GM19043 (cell line): ENCODE results near the gene NCEH1.
"Not testable (repeated sequence)": the region's sequence is repeated elsewhere in the genome, so short reads cannot be mapped to it uniquely, and the experiment has no call there.

Experiments used
- ATAC-seq: cut with Tn5 transposase; IDR thresholded peaks from one replicate; pipeline ENCODE4 v1.9.1; 2021; ENCODE audit warnings: low read depth; ENCODE audit not compliant: unreplicated experiment

The NCEH1 gene

DNA sequence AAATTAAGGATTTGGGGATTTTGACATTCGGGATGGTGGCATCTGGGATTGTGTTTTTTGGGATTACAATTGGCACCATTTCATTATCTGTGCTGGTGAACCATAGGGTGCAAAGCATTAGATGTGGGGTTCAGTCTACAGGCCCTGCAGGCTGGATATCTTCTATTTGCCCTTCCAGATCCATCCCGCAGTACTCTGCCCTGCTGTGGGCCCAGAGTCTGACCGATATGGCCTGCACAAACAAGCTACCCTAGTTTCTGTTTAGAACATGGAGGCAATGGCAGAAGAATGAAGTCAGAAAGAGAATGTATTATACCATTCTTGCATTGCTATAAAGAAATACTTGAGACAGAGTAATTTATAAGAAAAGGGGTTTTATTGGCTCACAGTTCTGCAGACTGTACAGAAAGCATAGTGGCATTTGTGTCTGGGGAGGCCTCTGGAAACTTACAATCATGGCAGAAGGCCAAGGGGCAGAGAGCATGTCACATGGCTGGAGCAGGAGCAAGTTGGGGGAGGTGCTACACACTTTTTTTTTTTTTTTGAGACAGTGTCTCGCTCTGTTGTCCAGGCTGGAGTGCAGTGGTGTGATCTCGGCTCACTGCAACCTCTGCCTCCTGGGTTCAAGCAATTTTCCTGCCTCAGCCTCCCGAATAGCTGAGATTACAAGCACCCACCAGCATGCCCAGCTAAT lies 93.7 kb downstream of the NCEH1 start:
- no peak for ATAC-seq

DNA sequence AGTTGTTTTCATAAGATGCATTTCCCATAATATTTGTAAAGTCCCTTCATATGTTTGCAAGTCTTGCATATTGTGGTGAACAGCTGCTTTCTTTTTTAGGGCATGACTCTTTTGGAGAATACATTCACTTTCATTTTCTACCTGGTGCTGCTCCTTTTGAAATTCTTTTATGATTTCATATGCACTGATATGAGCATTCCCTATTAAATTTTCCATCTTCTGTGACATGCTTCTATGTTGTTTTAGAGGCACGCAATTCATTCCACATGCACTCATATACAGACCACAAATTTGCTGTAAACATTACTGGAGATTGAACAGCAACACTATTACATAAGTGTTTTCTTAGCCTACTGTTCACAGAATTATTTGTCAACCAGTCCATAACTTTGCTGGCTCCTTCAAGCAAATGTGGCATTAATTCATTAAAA lies 94.8 kb downstream of the NCEH1 start:
- peak; percentile 60 for ATAC-seq

DNA sequence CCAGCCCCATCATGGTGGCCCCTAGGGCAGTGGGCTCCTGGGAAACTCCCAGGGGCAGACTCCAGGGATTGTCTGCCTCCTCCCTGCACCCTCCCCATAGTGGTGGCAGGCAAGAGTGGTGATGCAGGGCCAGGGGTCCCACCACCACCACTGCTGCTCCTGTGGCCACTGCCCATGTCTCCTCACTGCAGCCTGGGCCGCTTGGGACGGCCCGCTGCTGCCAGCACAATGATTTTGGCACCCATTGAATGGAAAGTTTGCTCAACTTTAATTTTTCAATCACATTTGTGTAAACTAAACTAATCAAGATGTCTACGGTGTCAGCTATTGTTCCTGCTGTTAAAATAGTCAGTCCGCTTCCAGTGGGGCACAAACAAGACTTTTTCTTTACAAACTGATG lies 95.6 kb downstream of the NCEH1 start:
- ATAC-seq, result no peak

DNA sequence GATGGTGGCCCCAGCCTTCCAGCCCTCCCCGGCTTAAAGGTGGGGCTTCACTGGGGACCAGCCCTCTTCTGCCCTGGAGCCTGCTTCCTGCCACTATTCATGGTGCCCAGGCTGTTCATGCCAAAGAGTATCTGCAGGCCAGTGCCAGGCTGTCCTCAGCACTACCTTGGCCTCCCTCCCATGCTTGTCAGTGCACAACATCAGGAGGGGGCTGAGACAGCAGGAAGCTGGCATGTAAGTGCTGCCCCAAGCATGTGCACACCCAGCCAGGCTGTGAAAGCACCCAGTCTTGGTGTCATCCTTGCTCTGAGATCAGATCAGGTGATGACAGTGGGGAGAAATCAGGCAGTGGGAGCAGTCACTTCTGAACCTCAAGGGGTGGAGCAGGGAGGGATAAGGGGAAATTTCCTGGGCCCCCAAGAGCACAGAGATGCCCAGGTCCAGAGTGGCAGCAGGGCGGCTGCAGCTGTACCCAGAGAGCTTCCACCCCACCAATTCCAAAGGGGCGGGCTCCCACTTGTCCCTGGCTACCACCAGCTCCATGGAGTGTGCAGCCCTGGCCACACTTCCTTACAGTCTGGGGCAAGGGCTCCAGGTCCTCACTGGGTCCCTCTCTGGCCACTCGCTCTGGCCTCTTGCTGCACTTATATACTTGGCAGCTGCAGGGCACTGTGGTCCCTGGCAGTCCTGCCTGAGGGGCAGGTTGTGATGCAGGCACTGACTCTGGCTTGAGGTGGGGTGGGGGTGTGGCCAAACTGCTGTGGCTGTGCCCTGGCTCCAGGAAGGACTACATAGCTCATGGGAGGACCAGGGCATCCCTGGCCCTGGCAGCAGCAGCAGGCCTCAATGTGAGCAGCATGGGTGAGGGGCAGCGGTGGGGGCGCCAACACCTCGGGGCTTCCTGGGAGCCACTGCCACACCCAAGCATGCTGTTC lies 96.3 kb downstream of the NCEH1 start:
- ATAC-seq, result no peak

GRCh38 chr3:172613845-172614244 lies 97.0 kb downstream of the NCEH1 start:
- ATAC-seq, result no peak

GRCh38 chr3:172612871-172613678 lies 97.8 kb downstream of the NCEH1 start:
- ATAC-seq, result no peak

DNA sequence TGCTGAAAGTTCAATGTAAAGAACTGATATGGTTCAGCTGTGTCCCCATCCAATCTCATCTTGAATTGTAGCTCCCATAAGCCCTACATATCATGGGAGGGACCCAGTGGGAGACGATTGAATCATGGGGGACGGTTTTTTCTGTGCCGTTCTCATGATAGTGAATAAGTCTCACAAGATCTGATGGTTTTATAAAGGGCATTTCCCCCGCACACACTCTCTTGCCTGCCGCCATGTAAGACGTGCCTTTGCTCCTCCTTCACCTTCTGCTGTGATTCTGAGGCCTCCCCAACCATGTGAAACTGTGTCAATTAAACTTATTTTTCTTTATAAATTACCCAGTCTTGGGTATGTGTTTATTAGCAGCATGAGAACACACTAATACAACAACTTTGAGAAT lies 101.1 kb downstream of the NCEH1 start:
- ATAC-seq, result no peak

GRCh38 chr3:172608575-172608974 lies 102.3 kb downstream of the NCEH1 start:
- no peak for ATAC-seq

- ATAC-seq, result no peak
Observed at GRCh38 chr3:172607305-172608121, 103.4 kb downstream of the NCEH1 start.

DNA sequence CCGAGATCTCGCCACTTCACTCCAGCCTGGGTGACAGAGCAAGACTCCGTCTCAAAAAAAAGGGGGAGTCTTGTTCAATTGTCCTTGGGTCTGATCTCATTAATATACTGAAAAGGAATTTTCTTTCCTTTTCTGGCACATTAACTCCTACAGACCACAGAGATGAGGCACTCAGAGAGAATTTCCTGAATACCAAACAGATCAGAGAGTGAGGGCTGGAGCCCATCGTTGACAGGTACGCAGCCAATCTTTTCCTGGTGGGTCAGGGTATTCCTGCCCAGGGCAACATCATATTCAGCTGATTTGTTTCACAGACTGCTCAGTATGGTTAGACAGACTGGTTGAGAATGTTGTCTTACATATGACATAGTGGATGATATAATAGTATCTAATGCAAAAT lies 104.8 kb downstream of the NCEH1 start:
- ATAC-seq, result no peak

GRCh38 chr3:172604895-172605646 lies 105.8 kb downstream of the NCEH1 start:
- no peak for ATAC-seq

- ATAC-seq, result no peak
Observed at GRCh38 chr3:172601066-172601832, 109.6 kb downstream of the NCEH1 start.

GRCh38 chr3:172600644-172601065 lies 110.2 kb downstream of the NCEH1 start:
- ATAC-seq, result no peak

- no peak for ATAC-seq
Observed at GRCh38 chr3:172598904-172599303, 112.0 kb downstream of the NCEH1 start.

DNA sequence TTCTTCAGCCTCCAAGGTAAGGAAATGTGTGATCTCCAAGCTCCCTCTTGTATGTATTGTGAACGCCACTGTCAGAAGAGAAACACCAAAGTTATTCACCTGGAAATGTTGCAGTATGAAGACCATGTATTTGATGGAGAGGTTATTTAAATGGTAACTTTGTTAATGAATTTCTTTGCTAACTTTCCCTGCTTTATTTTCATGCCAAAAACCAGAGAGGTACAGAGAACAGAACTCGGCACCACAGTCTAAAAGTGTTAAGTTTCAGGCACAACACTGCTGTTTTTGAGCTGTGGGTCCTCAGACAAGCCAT lies 114.5 kb downstream of the NCEH1 start:
- no peak for ATAC-seq

DNA sequence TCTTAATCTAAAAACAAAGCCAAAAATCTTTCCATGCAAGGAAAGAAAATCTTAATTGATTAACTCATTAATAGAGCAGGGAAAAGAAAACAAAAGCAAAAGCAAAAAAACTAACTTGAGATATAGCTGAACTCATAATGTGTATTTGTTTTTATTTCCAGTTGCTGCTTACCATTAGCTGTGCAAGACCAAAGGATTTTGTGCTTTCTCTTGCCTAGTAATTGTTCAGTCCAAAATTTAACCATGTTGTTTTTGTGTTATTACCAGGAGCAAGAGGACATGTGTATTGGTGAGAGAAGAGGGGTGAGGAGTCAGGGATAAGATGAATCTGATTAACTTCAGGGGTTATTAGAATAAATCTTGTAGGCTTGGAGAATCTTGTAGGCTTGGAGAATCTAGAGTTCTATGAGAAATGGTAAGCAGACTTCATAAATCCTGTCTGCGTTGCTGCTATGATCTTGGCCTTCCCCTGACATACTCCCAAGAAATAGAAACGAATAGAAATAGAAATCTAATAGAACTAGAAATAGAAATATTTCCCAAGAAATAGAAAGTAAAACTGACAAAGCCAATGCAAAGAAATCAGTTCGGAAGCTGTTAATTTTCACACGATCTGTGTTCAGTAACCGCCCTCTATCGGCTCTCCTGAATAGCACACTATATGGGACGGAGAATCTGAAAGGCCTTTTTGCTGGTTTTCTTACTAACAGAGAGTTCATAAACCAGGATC lies 115.0 kb downstream of the NCEH1 start:
- peak; percentile 35 for ATAC-seq

DNA sequence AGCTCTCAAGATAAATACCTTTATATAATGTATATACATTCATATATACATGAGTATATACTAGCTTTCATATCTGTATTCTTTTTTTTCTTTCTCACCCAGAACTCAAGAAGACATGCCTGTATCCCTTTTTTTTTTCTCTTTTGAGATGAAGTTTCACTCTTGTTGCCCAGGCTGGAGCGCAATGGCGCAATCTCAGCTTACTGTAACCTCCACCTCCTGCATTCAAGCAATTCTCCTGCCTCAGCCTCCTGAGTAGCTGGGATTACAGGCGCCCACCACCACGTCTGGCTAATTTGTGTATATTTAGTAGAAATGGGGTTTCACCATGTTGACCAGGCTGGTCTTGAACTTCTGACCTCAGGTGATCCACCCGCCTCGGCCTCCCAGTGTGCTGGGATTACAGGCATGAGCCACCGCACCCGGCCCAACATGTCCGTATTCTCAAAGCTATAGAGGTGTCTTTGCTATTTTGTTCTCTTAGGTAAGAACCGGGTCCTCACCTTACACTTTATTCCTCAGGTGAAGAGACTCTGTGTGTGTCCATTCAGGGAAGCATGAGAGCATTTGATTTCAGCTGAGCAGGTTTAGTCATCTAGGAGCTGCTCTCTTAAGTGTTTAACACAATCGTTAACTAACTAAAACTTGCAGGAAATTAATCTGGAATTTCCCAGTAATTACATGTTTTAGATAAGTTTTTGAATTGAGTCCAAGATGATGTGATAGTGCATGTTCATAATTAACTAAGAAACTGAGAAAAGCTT lies 115.8 kb downstream of the NCEH1 start:
- ATAC-seq, result not testable (repeated sequence)
